ENCODE measurements around the gene RCOR3.

DNA sequence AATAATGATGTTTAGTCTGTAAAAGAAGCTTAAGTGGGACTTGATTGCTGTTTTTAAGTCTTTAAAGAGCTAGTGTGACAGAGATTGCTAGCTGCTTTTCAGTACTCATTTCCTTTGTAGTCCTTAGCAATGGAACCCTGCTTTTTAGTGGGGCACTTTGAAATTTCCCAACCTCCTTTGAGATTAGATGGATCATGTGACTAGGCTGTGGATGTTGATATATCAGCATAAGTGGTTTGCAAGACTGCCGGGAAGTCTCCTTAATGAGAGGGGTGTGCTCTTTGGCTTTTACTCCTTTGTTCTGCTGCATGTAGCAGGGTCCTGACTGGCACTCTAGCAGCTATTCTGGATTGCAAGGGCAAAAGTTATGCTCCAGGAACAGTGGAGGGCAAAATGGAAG is 11.2 kb upstream of the RCOR3 start:
- TF ChIP-seq POLR2A (IDR thresholded peaks at IDR 0.05; ENCODE audit: low read depth, low read length) (no peak), POLR2AphosphoS5 (IDR thresholded peaks at IDR 0.05; ENCODE audit: low read length) (no peak), CEBPB (IDR thresholded peaks at IDR 0.05; ENCODE audit: borderline replicate concordance in 1 of 2, low read depth in 2 of 2, low read length in 2 of 2) (no peak)
- TF ChIP-seq, protein P1, sequence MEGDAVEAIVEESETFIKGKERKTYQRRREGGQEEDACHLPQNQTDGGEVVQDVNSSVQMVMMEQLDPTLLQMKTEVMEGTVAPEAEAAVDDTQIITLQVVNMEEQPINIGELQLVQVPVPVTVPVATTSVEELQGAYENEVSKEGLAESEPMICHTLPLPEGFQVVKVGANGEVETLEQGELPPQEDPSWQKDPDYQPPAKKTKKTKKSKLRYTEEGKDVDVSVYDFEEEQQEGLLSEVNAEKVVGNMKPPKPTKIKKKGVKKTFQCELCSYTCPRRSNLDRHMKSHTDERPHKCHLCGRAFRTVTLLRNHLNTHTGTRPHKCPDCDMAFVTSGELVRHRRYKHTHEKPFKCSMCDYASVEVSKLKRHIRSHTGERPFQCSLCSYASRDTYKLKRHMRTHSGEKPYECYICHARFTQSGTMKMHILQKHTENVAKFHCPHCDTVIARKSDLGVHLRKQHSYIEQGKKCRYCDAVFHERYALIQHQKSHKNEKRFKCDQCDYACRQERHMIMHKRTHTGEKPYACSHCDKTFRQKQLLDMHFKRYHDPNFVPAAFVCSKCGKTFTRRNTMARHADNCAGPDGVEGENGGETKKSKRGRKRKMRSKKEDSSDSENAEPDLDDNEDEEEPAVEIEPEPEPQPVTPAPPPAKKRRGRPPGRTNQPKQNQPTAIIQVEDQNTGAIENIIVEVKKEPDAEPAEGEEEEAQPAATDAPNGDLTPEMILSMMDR (IDR thresholded peaks at IDR 0.05 in 2 of 3, conservative IDR thresholded peaks at IDR 0.05 in 1 of 3; ENCODE audit: control insufficient read depth in 2 of 3, extremely low read depth in 1 of 3, insufficient read depth in 1 of 3, low read depth in 3 of 3, low read length in 3 of 3) = no peak

Data from GM12878 (cell line).